GM23338 (cell line): ENCODE measurements around the gene FRZB. TPM values are rescaled to one million over a fixed set of nuclear protein-coding genes. Genes with fewer than 3 reads are reported as not detected.
A peak's percentile ranks its signal among the peaks of the same experiment; 100 is the strongest.

Source experiments
- ATAC-seq: fragments of 200-7000 bp; cut with Tn5 transposase; 3 replicates; pipeline ENCODE4 v1.9.1; 2020
- DNase-seq: peaks from one replicate; pipeline ENCODE4 v3.0.0-alpha.2; 2015; ENCODE audit warnings: low spot score
- H2AFZ ChIP-seq: fragments of 200-600 bp; sonication (generic); 2 replicates; pipeline ENCODE4 v1.8.0; 2016; ENCODE audit warnings: antibody characterized with exemption, mild to moderate bottlenecking, moderate library complexity
- H3F3A ChIP-seq: fragments of 200-600 bp; sonication (generic); replicated peaks from 2 replicates; pipeline ENCODE4 v1.8.0; 2017; ENCODE audit warnings: antibody characterized with exemption, mixed run types, low read depth
- H3K27ac ChIP-seq: fragments of 200-600 bp; sonication (generic); 2 replicates; pipeline ENCODE4 v1.6.1; 2016; ENCODE audit warnings: low read depth
- H3K27me3 ChIP-seq: fragments of 200-600 bp; sonication (generic); 2 replicates; pipeline ENCODE4 v1.8.0; 2016; ENCODE audit warnings: mild to moderate bottlenecking, mixed run types, moderate library complexity; ENCODE audit not compliant: insufficient read depth
- H3K36me3 ChIP-seq: fragments of 200-600 bp; sonication (generic); 2 replicates; pipeline ENCODE4 v1.8.0; 2016; ENCODE audit warnings: mild to moderate bottlenecking; ENCODE audit not compliant: insufficient read depth
- H3K4me1 ChIP-seq: fragments of 200-600 bp; sonication (generic); 2 replicates; pipeline ENCODE4 v1.8.0; 2016; ENCODE audit warnings: mild to moderate bottlenecking, moderate library complexity; ENCODE audit not compliant: insufficient read depth
- H3K4me2 ChIP-seq: fragments of 200-600 bp; sonication (generic); 2 replicates; pipeline ENCODE4 v1.7.1; 2017; ENCODE audit warnings: mixed run types
- H3K4me3 ChIP-seq: fragments of 200-600 bp; sonication (generic); 2 replicates; pipeline ENCODE4 v1.6.1; 2016; ENCODE audit warnings: mixed run types
- H3K79me2 ChIP-seq: fragments of 200-600 bp; sonication (generic); replicated peaks from 2 replicates; pipeline ENCODE4 v1.8.0; 2017; ENCODE audit warnings: mild to moderate bottlenecking; ENCODE audit not compliant: insufficient read depth
- H3K9me2 ChIP-seq: fragments of 200-600 bp; sonication (generic); 2 replicates; pipeline ENCODE4 v1.8.0; 2017; ENCODE audit not compliant: insufficient read depth
- H4K20me1 ChIP-seq: fragments of 200-600 bp; sonication (generic); replicated peaks from 2 replicates; pipeline ENCODE4 v1.8.0; 2017; ENCODE audit warnings: mild to moderate bottlenecking; ENCODE audit not compliant: insufficient read depth
- H3K27ac Mint-ChIP-seq: 2 replicates; pipeline ENCODE4 v1.8.0; 2020; ENCODE audit warnings: inconsistent platforms, mild to moderate bottlenecking, moderate library complexity, mixed read lengths
- H3K27me3 Mint-ChIP-seq: 3 replicates; pipeline ENCODE4 v1.8.0; 2022; ENCODE audit warnings: low read depth, mild to moderate bottlenecking, moderate library complexity, mixed read lengths, inconsistent platforms; ENCODE audit not compliant: insufficient read depth, poor library complexity
- H3K36me3 Mint-ChIP-seq: 3 replicates; pipeline ENCODE4 v1.8.0; 2021; ENCODE audit warnings: low read depth, mild to moderate bottlenecking, inconsistent platforms, moderate library complexity, mixed read lengths
- H3K4me1 Mint-ChIP-seq: 3 replicates; pipeline ENCODE4 v1.8.0; 2020; ENCODE audit warnings: mild to moderate bottlenecking, inconsistent platforms, mixed read lengths
- H3K4me3 Mint-ChIP-seq: 3 replicates; pipeline ENCODE4 v1.8.0; 2021; ENCODE audit warnings: moderate library complexity, mild to moderate bottlenecking, inconsistent platforms, mixed read lengths
- H3K9me3 Mint-ChIP-seq: 3 replicates; pipeline ENCODE4 v1.8.0; 2020; ENCODE audit warnings: moderate library complexity, mild to moderate bottlenecking, inconsistent platforms, mixed read lengths
- CTCF ChIP-seq, 2 experiments: fragments of 200-600 bp in 1 of 2; sonication (generic) in 1 of 2; conservative IDR thresholded peaks; 2 replicates each; pipeline versions ENCODE4 v1.5.1 to v1.6.1; 2016 to 2017; ENCODE audit warnings: antibody characterized with exemption in 2 of 2, low read depth in 2 of 2, mild to moderate bottlenecking in 2 of 2, moderate library complexity in 1 of 2
- ETS1 ChIP-seq: IDR thresholded peaks from 2 replicates; pipeline ENCODE4 v1.6.1; 2016; ENCODE audit warnings: antibody characterized with exemption
- EZH2 ChIP-seq: fragments of 200-600 bp; sonication (generic); IDR thresholded peaks from one replicate; pipeline ENCODE4 v1.8.0; 2017; ENCODE audit warnings: antibody characterized with exemption, mild to moderate bottlenecking, low read depth; ENCODE audit not compliant: unreplicated experiment
- JUNB ChIP-seq: IDR thresholded peaks from one replicate; pipeline ENCODE4 v1.6.1; 2016; ENCODE audit warnings: antibody characterized with exemption; ENCODE audit not compliant: unreplicated experiment
- NANOG ChIP-seq: IDR thresholded peaks from 2 replicates; pipeline ENCODE4 v1.6.1; 2016; ENCODE audit warnings: antibody characterized with exemption, borderline replicate concordance
- REST ChIP-seq: IDR thresholded peaks from one replicate; pipeline ENCODE4 v1.6.1; 2018; ENCODE audit warnings: antibody characterized with exemption; ENCODE audit not compliant: unreplicated experiment
- ZNF114 ChIP-seq: fragments of 250-450 bp; sonication (Bioruptor Pico); IDR thresholded peaks from 2 replicates; pipeline ENCODE4 v1.5.0; 2020; ENCODE audit warnings: mild to moderate bottlenecking, moderate library complexity
- polyA plus RNA-seq: library from polyadenylated mRNA; unstranded; fragments of >200 nt; fragmentation: Nextera tagmentation; extraction: Ambion mirVana; gene quantifications from 2 replicates; pipeline ENCODE4 v1.2.1, GENCODE V29; 2016
- small RNA-seq: library from RNA; depleted of rRNA; stranded (forward); fragments of <200 nt; gene quantifications from one replicate; pipeline ENCODE3, GENCODE V24; 2014; ENCODE audit warnings: low replicate concordance
- total RNA-seq: library from RNA; depleted of rRNA; stranded (reverse); fragments of >200 nt; shearing (Covaris generic); gene quantifications from 2 replicates; pipeline ENCODE4 v1.2.3, GENCODE V29; 2014; rRNA removed

FRZB gene
- total and polyA plus RNA-seq, 2 experiments from 2014 or later: 0.52 to 1.2 TPM

GRCh38 chr2:182784777-182785176 is 81.7 kb downstream of the FRZB start:
- Mint-ChIP-seq H3K27me3 (peaks cover 6% of the 10 kb centered on the region), H3K27ac (no peak overlapping the region), H3K9me3 (no peaks in the 10 kb centered on the region), H3K4me1 (peaks cover 3% of the 10 kb centered on the region; the same call in 1 of the 3 replicates), H3K36me3 (peaks cover 18% of the 10 kb centered on the region), H3K4me3 (no peak overlapping the region)
- no peaks in the 10 kb centered on the region for H3K4me1 ChIP-seq
- no peak overlapping the region for H2AFZ ChIP-seq
- H3K27ac ChIP-seq: no peak overlapping the region
- ATAC-seq: peak; percentile 63
- H3K79me2 ChIP-seq: no peaks in the 10 kb centered on the region
- TF ChIP-seq JUNB: no peak
- peak; percentile 60 to 83 for TF ChIP-seq CTCF (conservative IDR thresholded peaks at IDR 0.05; ENCODE audit: low read depth in 2 of 2)
- no peaks in the 10 kb centered on the region for H3K36me3 ChIP-seq
- no peaks in the 10 kb centered on the region for H3F3A ChIP-seq
- peak; percentile 64 for DNase-seq
- no peaks in the 10 kb centered on the region for H3K27me3 ChIP-seq
- H4K20me1 ChIP-seq: no peaks in the 10 kb centered on the region
- no peaks in the 10 kb centered on the region for H3K9me2 ChIP-seq
- no peak overlapping the region for H3K4me2 ChIP-seq
- no peak overlapping the region for H3K4me3 ChIP-seq

GRCh38 chr2:182784058-182784706 is 82.3 kb downstream of the FRZB start:
- Mint-ChIP-seq H3K4me1 (peaks cover 3% of the 10 kb centered on the region; the same call in 1 of the 3 replicates), H3K36me3 (peaks cover 19% of the 10 kb centered on the region), H3K9me3 (no peaks in the 10 kb centered on the region), H3K27me3 (peaks cover 6% of the 10 kb centered on the region), H3K4me3 (no peak overlapping the region), H3K27ac (no peak overlapping the region)
- no peaks in the 10 kb centered on the region for H3K27me3 ChIP-seq
- no peak overlapping the region for H2AFZ ChIP-seq
- no peaks in the 10 kb centered on the region for H3K79me2 ChIP-seq
- ATAC-seq (no peak), DNase-seq (no peak)
- H4K20me1 ChIP-seq: no peaks in the 10 kb centered on the region
- no peaks in the 10 kb centered on the region for H3K4me1 ChIP-seq
- no peaks in the 10 kb centered on the region for H3K9me2 ChIP-seq
- no peak overlapping the region for H3K4me2 ChIP-seq
- H3K36me3 ChIP-seq: no peaks in the 10 kb centered on the region
- TF ChIP-seq EZH2 (no peak), ETS1 (no peak), NANOG (no peak), JUNB (no peak), REST (no peak), ZNF114 (no peak)
- H3K4me3 ChIP-seq: no peak overlapping the region
- H3F3A ChIP-seq: no peaks in the 10 kb centered on the region
- H3K27ac ChIP-seq: no peak overlapping the region

Small RNAs within 50 kb of the gene (small RNA-seq; reads per million reads assigned to genes)
- gene RF00019 (not detected), gene RNU6-1122P (not detected)

Other genes starting within 250 kb of the FRZB start
- gene DNAJC10, start 150.4 kb downstream of the FRZB start, total RNA-seq: 83.1 and 96.9 TPM in 2 replicates
- gene DNAJC10, start 150.4 kb downstream of the FRZB start, polyA plus RNA-seq: 33.7 and 41.9 TPM in 2 replicates
- 157 and 179 TPM in 2 replicates for gene NCKAP1, start 171.8 kb upstream of the FRZB start, total RNA-seq
- gene NCKAP1, start 171.8 kb upstream of the FRZB start, polyA plus RNA-seq: 53.8 and 61.7 TPM in 2 replicates
- gene DUSP19, start 212.1 kb upstream of the FRZB start, total RNA-seq: 0.97 and 2.8 TPM in 2 replicates
- 1.9 TPM in 2 replicates for gene DUSP19, start 212.1 kb upstream of the FRZB start, polyA plus RNA-seq